COLO668 (cell line): ENCODE data around the gene GMEB2.
"Not testable (repeated sequence)": the region's sequence is repeated elsewhere in the genome, so short reads cannot be mapped to it uniquely, and the experiment has no call there.

Source experiments
- DNase-seq: peaks from one replicate; lab custom pipeline; 2025; ENCODE audit not compliant: unreplicated experiment; lab: John Stamatoyannopoulos, UW

Gene GMEB2

DNA sequence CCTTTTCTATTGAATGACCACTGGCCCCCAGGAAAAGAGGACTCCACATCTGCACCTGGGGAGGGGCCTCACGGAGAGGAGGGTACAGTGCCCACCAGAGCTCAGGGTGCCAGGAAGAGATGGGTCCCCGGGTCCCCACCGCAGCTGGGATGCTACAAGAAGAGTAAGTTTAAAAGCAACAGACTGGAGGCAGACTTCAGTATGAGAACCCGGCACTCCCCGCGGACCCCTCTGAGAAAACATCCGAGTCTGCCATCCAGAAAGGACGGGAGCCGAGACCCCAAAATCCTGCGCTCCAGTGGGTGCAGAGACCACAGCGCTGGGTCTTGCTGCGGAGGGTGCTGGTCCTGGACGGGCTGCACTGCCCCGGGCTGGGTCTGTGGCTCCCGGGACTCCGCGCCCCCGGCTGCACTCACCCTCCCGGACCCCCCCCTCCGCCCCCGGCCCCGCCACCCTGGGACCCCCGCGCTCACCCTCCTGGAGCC lies 53.2 kb downstream of the GMEB2 start:
- no peak for DNase-seq

DNA sequence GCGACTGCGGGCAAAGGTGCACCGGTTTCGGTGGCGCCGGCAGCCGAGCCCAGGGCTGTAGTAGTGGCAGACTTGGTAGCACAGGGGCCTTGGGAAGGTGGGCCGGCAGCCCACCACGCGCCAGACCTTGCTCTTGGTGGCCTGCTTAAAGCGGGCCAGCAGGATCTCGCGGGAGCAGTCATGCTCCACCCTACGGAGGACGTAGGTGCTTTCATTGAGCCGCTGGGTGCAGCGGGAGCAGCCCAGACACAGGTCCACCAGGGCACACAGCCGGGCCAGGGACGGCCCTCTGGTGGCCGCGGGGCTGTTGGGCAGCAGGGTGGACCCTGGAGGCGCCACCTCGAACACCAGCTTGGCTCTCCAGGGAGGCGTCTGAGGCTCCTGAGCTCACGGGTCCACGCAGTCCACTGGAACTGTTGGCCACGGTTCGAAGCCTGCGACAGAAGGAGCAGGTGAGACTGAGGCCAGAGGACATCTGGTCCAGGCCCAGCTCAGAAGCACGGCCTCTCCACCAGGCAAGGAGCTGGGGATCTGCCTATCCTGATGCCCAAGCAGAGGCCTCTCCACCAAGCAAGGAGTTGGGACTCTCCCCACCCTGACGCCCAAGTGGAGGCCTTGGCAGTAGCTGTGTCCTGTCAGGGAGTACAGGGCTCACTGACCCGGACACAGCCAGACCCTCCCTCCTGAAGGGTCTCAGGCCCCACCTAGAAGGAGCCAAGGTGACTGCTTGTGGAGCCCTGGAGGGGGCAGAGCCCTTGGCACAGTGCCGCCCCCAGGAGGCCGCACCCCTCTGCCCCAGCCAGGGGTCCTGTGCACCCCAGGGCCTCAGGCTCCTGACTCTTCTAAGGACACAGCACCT lies 53.9 kb downstream of the GMEB2 start:
- DNase-seq = peak; percentile 22

DNA sequence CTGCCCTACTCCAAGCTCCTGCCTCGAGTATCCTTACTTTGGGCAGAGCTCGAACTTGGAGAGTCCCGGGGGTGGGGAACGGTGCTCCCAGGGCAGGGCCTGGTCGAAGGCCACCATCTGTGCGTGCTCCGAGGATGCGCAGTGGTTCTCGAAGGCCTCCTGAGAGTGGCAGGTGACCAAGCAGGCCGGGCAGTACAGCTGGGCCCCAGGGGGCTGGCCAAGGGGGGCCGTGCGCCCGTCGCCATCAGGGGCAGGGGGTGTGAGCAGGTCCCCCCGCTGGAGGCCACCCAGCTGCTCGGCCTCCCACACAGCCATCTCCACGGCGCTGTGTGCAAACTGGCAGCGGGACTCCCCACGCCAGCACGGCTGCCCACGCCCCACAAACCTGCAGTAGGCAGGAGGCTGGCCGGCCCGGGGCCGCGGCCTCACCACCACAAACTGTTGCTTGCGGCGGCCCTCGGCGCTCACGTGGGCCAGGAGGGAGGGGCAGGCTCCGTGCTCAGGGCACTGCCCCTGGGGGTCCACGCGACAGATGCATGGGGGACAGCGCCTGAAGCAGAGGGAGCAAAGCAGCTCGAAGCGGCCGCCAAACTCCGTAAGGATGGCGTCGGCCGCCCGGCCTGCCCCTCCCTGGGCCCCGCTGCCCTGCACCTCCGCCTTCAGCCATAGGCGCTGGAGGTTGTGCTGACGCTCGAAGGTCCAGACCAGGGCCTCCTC lies 54.7 kb downstream of the GMEB2 start:
- no peak for DNase-seq

GRCh38 chr20:63571087-63571478 lies 55.8 kb downstream of the GMEB2 start:
- not testable (repeated sequence) for DNase-seq

- DNase-seq = no peak
Observed at GRCh38 chr20:63570281-63571086, 56.4 kb downstream of the GMEB2 start.

GRCh38 chr20:63568986-63569949 lies 57.6 kb downstream of the GMEB2 start:
- DNase-seq = no peak

GRCh38 chr20:63568170-63568981 lies 58.5 kb downstream of the GMEB2 start:
- no peak for DNase-seq

- DNase-seq = no peak
Observed at GRCh38 chr20:63567386-63568169, 59.3 kb downstream of the GMEB2 start.

DNA sequence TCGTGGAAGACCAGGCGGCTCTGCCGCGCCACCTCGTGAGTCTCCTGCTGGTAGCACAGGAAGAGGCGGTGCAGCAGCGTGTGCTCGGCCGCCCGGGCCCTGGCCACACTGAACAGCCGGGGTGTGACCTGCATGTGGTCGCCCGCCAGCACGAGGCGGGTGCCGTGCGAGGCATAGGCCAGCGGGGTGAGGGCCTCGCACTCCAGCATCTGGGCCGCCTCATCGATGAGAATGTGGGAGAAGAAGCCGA lies 59.8 kb downstream of the GMEB2 start:
- DNase-seq = no peak

DNA sequence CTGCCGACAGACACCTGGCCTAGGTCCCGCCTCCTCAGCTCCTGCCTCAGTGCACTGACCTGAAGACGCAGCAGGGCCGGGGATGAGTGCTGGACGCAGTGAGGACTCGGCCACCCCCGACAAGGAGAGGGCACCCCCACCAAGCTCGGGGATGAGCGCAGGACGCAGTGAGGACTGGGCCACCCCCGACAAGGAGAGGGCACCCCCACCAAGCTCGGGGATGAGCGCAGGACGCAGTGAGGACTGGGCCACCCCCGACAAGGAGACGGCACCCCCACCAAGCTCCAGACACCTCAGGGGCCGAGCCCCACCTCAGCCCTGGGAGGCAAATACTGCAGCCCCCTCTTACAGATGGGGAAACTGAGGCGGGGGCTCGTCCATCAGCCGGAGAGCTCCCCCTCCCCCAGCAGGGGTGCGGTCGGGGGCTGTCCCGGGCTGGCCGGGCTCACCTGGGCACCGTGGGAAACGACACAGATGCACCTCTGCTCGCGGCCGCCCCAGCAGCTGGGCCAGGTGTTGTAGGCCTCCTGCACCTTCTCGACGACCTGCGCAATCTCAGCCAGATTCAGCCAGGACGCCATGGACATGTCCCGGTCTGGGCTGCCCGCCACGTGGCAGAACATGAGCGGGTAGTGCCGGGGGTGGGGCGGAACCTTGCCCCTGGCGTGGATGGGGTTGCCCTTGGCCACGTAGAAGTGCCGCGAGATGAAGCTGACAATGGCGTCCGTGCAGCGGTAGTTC lies 60.3 kb downstream of the GMEB2 start:
- no peak for DNase-seq

DNA sequence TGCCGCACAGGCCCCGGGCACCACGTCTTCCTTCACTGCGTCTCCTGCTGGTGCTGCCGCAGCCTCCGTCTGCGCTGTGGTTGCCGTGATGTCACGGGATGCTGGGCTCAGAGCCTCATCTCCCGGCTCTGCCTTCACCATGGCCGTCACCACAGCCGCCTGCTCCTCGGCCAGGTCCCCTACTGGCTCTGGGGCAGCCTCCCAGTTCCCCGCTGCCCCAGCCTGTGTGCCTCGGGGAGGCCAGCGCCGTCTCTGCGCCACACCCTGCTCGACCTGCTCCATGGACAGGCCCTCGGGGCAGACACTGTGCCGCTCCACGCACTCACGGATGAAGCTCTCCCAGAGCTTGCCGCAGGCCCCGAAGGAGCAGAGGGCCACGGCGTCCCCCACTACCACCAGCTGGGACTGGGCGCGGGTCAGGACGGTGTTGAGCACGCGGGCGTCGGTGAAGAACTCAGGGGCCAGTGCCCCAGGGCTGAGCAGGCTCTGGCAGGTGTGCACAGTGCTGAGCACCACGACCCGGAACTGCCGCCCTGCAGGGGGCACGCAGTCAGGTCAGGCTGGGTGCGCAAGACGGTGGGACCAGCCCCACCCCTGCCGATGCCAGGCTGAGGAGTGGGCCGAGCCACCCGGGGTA lies 61.1 kb downstream of the GMEB2 start:
- DNase-seq = no peak

DNA sequence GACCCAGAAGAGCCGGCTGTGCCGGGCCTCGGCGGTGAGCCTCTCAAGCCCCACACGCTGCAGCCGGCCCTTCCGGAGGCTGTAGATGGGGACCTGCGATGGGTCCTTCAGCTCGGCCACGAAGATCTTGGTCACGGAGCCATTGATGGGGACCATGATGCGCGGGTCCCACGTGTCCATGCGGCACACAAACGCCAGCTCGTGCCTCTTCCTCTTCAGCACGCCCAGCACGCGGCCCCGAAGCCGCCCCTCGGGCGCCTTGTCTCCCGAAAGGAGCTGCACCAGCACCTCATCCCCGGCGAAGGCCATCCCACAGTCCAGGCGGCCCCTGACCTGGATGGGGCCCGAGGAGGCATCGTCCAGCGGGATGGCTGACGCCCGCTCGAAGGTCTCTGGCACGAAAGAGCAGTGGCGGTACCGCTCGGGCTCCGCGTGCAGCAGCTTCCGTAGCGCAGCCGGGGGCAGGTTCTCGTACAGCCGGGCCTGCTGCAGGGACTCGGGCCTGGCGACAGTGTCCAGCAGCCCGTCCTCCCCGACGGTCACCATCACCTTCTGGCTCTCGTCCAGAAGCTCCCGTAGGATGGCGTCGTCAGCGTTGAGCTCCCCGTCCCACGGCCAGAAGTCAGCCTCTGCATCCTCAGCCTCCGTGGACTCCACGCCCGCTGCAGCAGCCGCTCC lies 61.7 kb downstream of the GMEB2 start:
- no peak for DNase-seq

- no peak for DNase-seq
Observed at GRCh38 chr20:63564036-63564810, 62.7 kb downstream of the GMEB2 start.

GRCh38 chr20:63563225-63563935 lies 63.5 kb downstream of the GMEB2 start:
- no peak for DNase-seq

DNA sequence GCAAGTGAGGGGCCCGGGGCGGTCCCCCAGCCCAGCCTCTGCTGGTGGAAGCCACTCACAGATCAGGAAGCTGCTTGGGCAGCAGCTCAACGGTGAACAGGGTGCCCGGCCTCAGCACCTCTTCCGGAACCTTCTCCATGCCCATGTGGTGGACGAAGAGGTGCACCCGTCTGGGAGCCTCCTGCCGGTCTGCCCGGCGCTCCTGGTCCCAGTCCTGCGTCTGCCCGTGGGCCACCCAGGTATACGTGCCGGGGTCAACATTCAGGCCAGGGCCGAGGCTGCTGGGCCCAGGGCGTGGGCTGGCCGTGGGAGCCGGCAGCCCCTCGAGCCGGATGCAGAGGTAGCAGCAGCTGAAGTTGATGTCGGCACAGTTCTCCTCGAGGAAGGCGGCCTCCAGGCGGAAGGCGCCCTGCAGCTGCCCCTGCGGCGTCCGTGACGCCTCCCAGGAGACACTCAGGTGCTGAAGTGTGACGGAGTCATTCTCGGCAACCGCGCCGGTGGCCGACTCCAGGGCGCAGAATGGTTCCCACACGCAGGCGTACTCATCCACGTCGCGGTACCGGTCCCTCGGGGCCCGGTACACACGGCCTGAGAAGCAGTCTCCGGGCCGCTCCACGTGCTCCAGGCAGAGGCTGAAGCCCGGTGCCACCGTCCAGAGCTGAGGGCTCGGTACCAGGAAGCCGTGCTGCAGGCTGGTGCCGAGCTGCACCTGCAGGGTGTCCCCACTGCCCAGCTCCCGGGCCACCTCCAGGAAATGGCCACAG lies 64.3 kb downstream of the GMEB2 start:
- DNase-seq = no peak
